Measurements from ENCODE around the gene FAM229B. TPM values are rescaled to one million over a fixed set of nuclear protein-coding genes. Genes with fewer than 3 reads are reported as not detected.

The FAM229B gene
- total and polyA plus RNA-seq, 2 experiments from 2014 or later, result 16.5 to 51.5 TPM

- Histone ChIP-seq H3K36me3 (peaks cover 92% of the 10 kb centered on the region), H3K27ac (no peak overlapping the region), H3K4me1 (ENCODE audit: low read depth) (peaks cover 15% of the 10 kb centered on the region), H3K27me3 (no peaks in the 10 kb centered on the region), H3K9me3 (ENCODE audit: low read depth) (no peaks in the 10 kb centered on the region), H3K4me3 (no peak overlapping the region)
- no peak for DNase-seq (ENCODE audit: low read depth in 1 of 2, low spot score in 1 of 2)
- TF ChIP-seq CTCF (IDR thresholded peaks at IDR 0.05; ENCODE audit: low read depth, low read length), result no peak
Observed at GRCh38 chr6:112114577-112115223, 27.3 kb downstream of the FAM229B start.

GRCh38 chr6:112116221-112116620, 28.8 kb downstream of the FAM229B start:
- Histone ChIP-seq H3K36me3 (peaks cover 93% of the 10 kb centered on the region), H3K27ac (no peak overlapping the region), H3K9me3 (ENCODE audit: low read depth) (no peaks in the 10 kb centered on the region), H3K4me3 (no peak overlapping the region), H3K4me1 (ENCODE audit: low read depth) (peaks cover 15% of the 10 kb centered on the region), H3K27me3 (no peaks in the 10 kb centered on the region)
- no peak for DNase-seq (ENCODE audit: low read depth in 1 of 2, low spot score in 1 of 2)
- no peak for TF ChIP-seq CTCF (IDR thresholded peaks at IDR 0.05; ENCODE audit: low read depth, low read length)

- H3K27ac ChIP-seq, result no peak overlapping the region
- no peaks in the 10 kb centered on the region for H3K9me3 ChIP-seq (ENCODE audit: low read depth)
- no peaks in the 10 kb centered on the region for H3K27me3 ChIP-seq
- peaks cover 15% of the 10 kb centered on the region for H3K4me1 ChIP-seq (ENCODE audit: low read depth)
- H3K4me3 ChIP-seq, result no peak overlapping the region
- H3K36me3 ChIP-seq, result peaks cover 95% of the 10 kb centered on the region
- no peak for TF ChIP-seq CTCF (IDR thresholded peaks at IDR 0.05; ENCODE audit: low read depth, low read length)
- peak in 1 of 2 donors; percentile 25 for DNase-seq (ENCODE audit: low read depth in 1 of 2, low spot score in 1 of 2)
Observed at GRCh38 chr6:112117554-112117953, 30.2 kb downstream of the FAM229B start.

- Histone ChIP-seq H3K4me1 (ENCODE audit: low read depth) (peaks cover 10% of the 10 kb centered on the region), H3K9me3 (ENCODE audit: low read depth) (no peaks in the 10 kb centered on the region), H3K27me3 (no peaks in the 10 kb centered on the region), H3K36me3 (peaks cover 99% of the 10 kb centered on the region), H3K4me3 (no peak overlapping the region), H3K27ac (no peak overlapping the region)
- DNase-seq (ENCODE audit: low read depth in 1 of 2, low spot score in 1 of 2), result no peak
- no peak for TF ChIP-seq CTCF (IDR thresholded peaks at IDR 0.05; ENCODE audit: low read depth, low read length)
Observed at GRCh38 chr6:112118034-112118433, 30.6 kb downstream of the FAM229B start.

- Histone ChIP-seq H3K27ac (no peak overlapping the region), H3K4me3 (no peak overlapping the region), H3K27me3 (no peaks in the 10 kb centered on the region), H3K9me3 (ENCODE audit: low read depth) (no peaks in the 10 kb centered on the region), H3K36me3 (peaks cover 93% of the 10 kb centered on the region), H3K4me1 (ENCODE audit: low read depth) (no peaks in the 10 kb centered on the region)
- no peak for DNase-seq (ENCODE audit: low read depth in 1 of 2, low spot score in 1 of 2)
- no peak for TF ChIP-seq CTCF (IDR thresholded peaks at IDR 0.05; ENCODE audit: low read depth, low read length)
Observed at GRCh38 chr6:112122756-112123155, 35.4 kb downstream of the FAM229B start.

Data from cardiac muscle cell (in vitro differentiated cells and primary cell).